ENCODE measurements around the gene GORASP1. TPM values are rescaled to one million over a fixed set of nuclear protein-coding genes. Genes with fewer than 3 reads are reported as not detected.

Gene GORASP1
- total RNA-seq, 1 donor from 2014 or later, result 62.1 TPM

- Mint-ChIP-seq H3K4me3 (ENCODE audit: unreplicated experiment) (no peak overlapping the region), H3K27me3 (ENCODE audit: unreplicated experiment) (no peaks in the 10 kb centered on the region), H3K4me1 (ENCODE audit: unreplicated experiment) (peaks cover 20% of the 10 kb centered on the region), H3K36me3 (ENCODE audit: unreplicated experiment) (peaks cover 4% of the 10 kb centered on the region), H3K27ac (ENCODE audit: unreplicated experiment) (no peak overlapping the region), H3K9me3 (ENCODE audit: unreplicated experiment) (no peaks in the 10 kb centered on the region)
- no peak for DNase-seq (ENCODE audit: extremely low spot score, unreplicated experiment)
- TF ChIP-seq CTCF (IDR thresholded peaks at IDR 0.05), result no peak
Observed at GRCh38 chr3:39130026-39130425, 22.6 kb upstream of the GORASP1 start.

- no peak for DNase-seq (ENCODE audit: extremely low spot score, unreplicated experiment)
- no peak for TF ChIP-seq CTCF (IDR thresholded peaks at IDR 0.05)
- Mint-ChIP-seq H3K36me3 (ENCODE audit: unreplicated experiment) (peaks cover 4% of the 10 kb centered on the region), H3K27ac (ENCODE audit: unreplicated experiment) (no peak overlapping the region), H3K27me3 (ENCODE audit: unreplicated experiment) (no peaks in the 10 kb centered on the region), H3K4me1 (ENCODE audit: unreplicated experiment) (peaks cover 26% of the 10 kb centered on the region), H3K9me3 (ENCODE audit: unreplicated experiment) (no peaks in the 10 kb centered on the region), H3K4me3 (ENCODE audit: unreplicated experiment) (no peak overlapping the region)
Observed at GRCh38 chr3:39128951-39129350, 21.5 kb upstream of the GORASP1 start.

- Mint-ChIP-seq H3K36me3 (ENCODE audit: unreplicated experiment) (peaks cover 2% of the 10 kb centered on the region), H3K4me3 (ENCODE audit: unreplicated experiment) (no peak overlapping the region), H3K4me1 (ENCODE audit: unreplicated experiment) (peaks cover 26% of the 10 kb centered on the region), H3K27me3 (ENCODE audit: unreplicated experiment) (no peaks in the 10 kb centered on the region), H3K9me3 (ENCODE audit: unreplicated experiment) (no peaks in the 10 kb centered on the region), H3K27ac (ENCODE audit: unreplicated experiment) (no peak overlapping the region)
- DNase-seq (ENCODE audit: extremely low spot score, unreplicated experiment), result no peak
- no peak for TF ChIP-seq CTCF (IDR thresholded peaks at IDR 0.05)
Observed at GRCh38 chr3:39127908-39128304, 20.5 kb upstream of the GORASP1 start.

GRCh38 chr3:39127269-39127907, 20.0 kb upstream of the GORASP1 start:
- no peak for TF ChIP-seq CTCF (IDR thresholded peaks at IDR 0.05)
- Mint-ChIP-seq H3K9me3 (ENCODE audit: unreplicated experiment) (no peaks in the 10 kb centered on the region), H3K4me3 (ENCODE audit: unreplicated experiment) (no peak overlapping the region), H3K27ac (ENCODE audit: unreplicated experiment) (no peak overlapping the region), H3K4me1 (ENCODE audit: unreplicated experiment) (peaks cover 26% of the 10 kb centered on the region), H3K27me3 (ENCODE audit: unreplicated experiment) (no peaks in the 10 kb centered on the region), H3K36me3 (ENCODE audit: unreplicated experiment) (peaks cover 2% of the 10 kb centered on the region)
- no peak for DNase-seq (ENCODE audit: extremely low spot score, unreplicated experiment)

GRCh38 chr3:39126532-39127071, 19.2 kb upstream of the GORASP1 start:
- H3K9me3 Mint-ChIP-seq (ENCODE audit: unreplicated experiment), result no peaks in the 10 kb centered on the region
- H3K4me1 Mint-ChIP-seq (ENCODE audit: unreplicated experiment), result peaks cover 26% of the 10 kb centered on the region
- TF ChIP-seq CTCF (IDR thresholded peaks at IDR 0.05), result peak; percentile 59
- DNase-seq (ENCODE audit: extremely low spot score, unreplicated experiment), result no peak
- H3K27me3 Mint-ChIP-seq (ENCODE audit: unreplicated experiment), result no peaks in the 10 kb centered on the region
- peaks cover 2% of the 10 kb centered on the region for H3K36me3 Mint-ChIP-seq (ENCODE audit: unreplicated experiment)
- no peak overlapping the region for H3K4me3 Mint-ChIP-seq (ENCODE audit: unreplicated experiment)
- H3K27ac Mint-ChIP-seq (ENCODE audit: unreplicated experiment), result no peak overlapping the region

All from osteocyte (in vitro differentiated cells).